ENCODE measurements around the gene FBXL4.
A peak's percentile ranks its signal among the peaks of the same experiment; 100 is the strongest.

The FBXL4 gene

GRCh38 chr6:98904096-98904495, 43.6 kb downstream of the FBXL4 start:
- no peak overlapping the region for H3K4me3 ChIP-seq (replicated peaks in 1 of 2; ENCODE audit: low read depth in 2 of 2, low read length in 2 of 2)
- DNase-seq (ENCODE audit: low read depth in 2 of 2) = peak in 1 of 2 donors; percentile 32
- TF ChIP-seq CTCF (IDR thresholded peaks at IDR 0.05; ENCODE audit: low read depth, low read length) = no peak

GRCh38 chr6:98900706-98901105, 47.0 kb downstream of the FBXL4 start:
- no peak overlapping the region for H3K4me3 ChIP-seq (replicated peaks in 1 of 2; ENCODE audit: low read depth in 2 of 2, low read length in 2 of 2)
- TF ChIP-seq CTCF (IDR thresholded peaks at IDR 0.05; ENCODE audit: low read depth, low read length) = no peak
- peak in 1 of 2 donors; percentile 14 for DNase-seq (ENCODE audit: low read depth in 2 of 2)

- TF ChIP-seq CTCF (IDR thresholded peaks at IDR 0.05; ENCODE audit: low read depth, low read length) = no peak
- peak; percentile 9 to 64 for DNase-seq (ENCODE audit: low read depth in 2 of 2)
- no peak overlapping the region for H3K4me3 ChIP-seq (replicated peaks in 1 of 2; ENCODE audit: low read depth in 2 of 2, low read length in 2 of 2)
Measured at GRCh38 chr6:98894810-98895209, 52.9 kb downstream of the FBXL4 start.

- no peak for DNase-seq (ENCODE audit: low read depth in 2 of 2)
- TF ChIP-seq CTCF (IDR thresholded peaks at IDR 0.05; ENCODE audit: low read depth, low read length) = no peak
- H3K4me3 ChIP-seq (replicated peaks in 1 of 2; ENCODE audit: low read depth in 2 of 2, low read length in 2 of 2) = no peak overlapping the region
Measured at GRCh38 chr6:98887650-98888049, 60.1 kb downstream of the FBXL4 start.

- no peak for DNase-seq (ENCODE audit: low read depth in 2 of 2)
- no peak for TF ChIP-seq CTCF (IDR thresholded peaks at IDR 0.05; ENCODE audit: low read depth, low read length)
- H3K4me3 ChIP-seq (replicated peaks in 1 of 2; ENCODE audit: low read depth in 2 of 2, low read length in 2 of 2) = no peak overlapping the region
Measured at GRCh38 chr6:98885330-98885729, 62.4 kb downstream of the FBXL4 start.

GRCh38 chr6:98880486-98880885, 67.3 kb downstream of the FBXL4 start:
- TF ChIP-seq CTCF (IDR thresholded peaks at IDR 0.05; ENCODE audit: low read depth, low read length) = no peak
- no peak overlapping the region for H3K4me3 ChIP-seq (replicated peaks in 1 of 2; ENCODE audit: low read depth in 2 of 2, low read length in 2 of 2)
- no peak for DNase-seq (ENCODE audit: low read depth in 2 of 2)

- DNase-seq (ENCODE audit: low read depth in 2 of 2) = peak; percentile 6 to 32
- TF ChIP-seq CTCF (IDR thresholded peaks at IDR 0.05; ENCODE audit: low read depth, low read length) = no peak
- H3K4me3 ChIP-seq (replicated peaks in 1 of 2; ENCODE audit: low read depth in 2 of 2, low read length in 2 of 2) = no peak overlapping the region
Measured at GRCh38 chr6:98877250-98877649, 70.5 kb downstream of the FBXL4 start.

All from cardiac fibroblast (primary cell).